ENCODE results near the gene HCN3. TPM values are rescaled to one million over a fixed set of nuclear protein-coding genes. Genes with fewer than 3 reads are reported as not detected.
A peak's percentile ranks its signal among the peaks of the same experiment; 100 is the strongest.

The HCN3 gene
- total RNA-seq, 1 experiment from 2014 or later = 5.4 TPM

DNA sequence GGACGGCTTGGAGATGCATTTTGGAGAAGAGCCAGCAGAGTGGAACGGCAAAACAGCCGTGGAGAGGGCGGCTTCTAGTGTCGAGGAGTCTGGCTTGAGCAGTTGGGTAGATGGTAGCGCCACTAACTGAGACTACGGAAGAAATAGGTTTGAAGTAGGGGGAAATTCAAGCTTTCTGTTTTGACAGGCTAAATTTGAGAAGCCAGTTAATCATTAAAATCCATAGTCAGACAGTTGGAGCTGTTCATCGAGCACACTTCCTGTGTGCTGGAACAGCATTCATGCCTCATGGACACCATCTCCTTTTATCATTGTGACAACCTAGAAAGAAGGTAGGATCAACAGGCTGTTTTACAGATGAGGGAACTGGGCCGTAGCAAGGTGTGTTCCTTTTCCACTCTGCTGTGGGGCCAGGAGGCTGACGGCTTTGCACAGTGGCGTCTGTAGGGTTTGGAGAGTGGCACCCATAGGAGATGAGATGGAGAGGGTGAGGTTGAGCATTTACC, 27.3 kb downstream of the HCN3 start:
- Histone ChIP-seq H3K79me1 (ENCODE audit: insufficient read depth, low read depth, low read length, poor library complexity, severe bottlenecking) (no peaks in the 10 kb centered on the region), H2BK12ac (ENCODE audit: insufficient read length, low read depth, low read length) (no peak overlapping the region), H3K4me2 (ENCODE audit: insufficient read depth, insufficient read length, low read length) (no peak overlapping the region), H3K23ac (ENCODE audit: insufficient read length, low read depth, low read length) (no peak overlapping the region), H3K79me2 (ENCODE audit: insufficient read depth, low read length) (peaks cover 4% of the 10 kb centered on the region; the same call in 1 of the 2 replicates), H4K91ac (ENCODE audit: insufficient read length, low read depth, low read length) (no peak overlapping the region), H3K4me1 (ENCODE audit: insufficient read depth, low read length) (no peaks in the 10 kb centered on the region), H2BK5ac (ENCODE audit: insufficient read length, low read length) (no peak overlapping the region), H3K27ac (ENCODE audit: insufficient read length, low read depth, low read length) (no peak overlapping the region), H3K4ac (ENCODE audit: low read depth, low read length) (no peak overlapping the region), H3K9ac (ENCODE audit: extremely low read depth, insufficient read length, low read length) (no peak overlapping the region), H3K9me3 (ENCODE audit: control insufficient read depth, low read depth, low read length) (no peaks in the 10 kb centered on the region), H4K20me1 (ENCODE audit: control insufficient read depth, insufficient read depth, insufficient read length) (no peaks in the 10 kb centered on the region), H3K18ac (ENCODE audit: insufficient read length, low read depth, low read length) (no peak overlapping the region), H2BK20ac (ENCODE audit: low read depth, low read length, poor library complexity, severe bottlenecking) (no peak overlapping the region), H3K56ac (ENCODE audit: insufficient read length, low read depth, low read length) (no peak overlapping the region), H4K8ac (replicated peaks; ENCODE audit: insufficient read length, low read depth, low read length) (no peak overlapping the region), H2AFZ (ENCODE audit: low read length) (no peak overlapping the region), H2AK5ac (ENCODE audit: insufficient read length, low read length) (no peak overlapping the region), H2BK15ac (ENCODE audit: low read depth, low read length) (no peak overlapping the region), H4K5ac (ENCODE audit: insufficient read length, low read depth, low read length) (no peak overlapping the region), H2BK120ac (ENCODE audit: low read depth, low read length, poor library complexity, severe bottlenecking) (no peak overlapping the region), H3K23me2 (ENCODE audit: insufficient read length, low read depth, low read length, poor library complexity, severe bottlenecking) (peaks cover 4% of the 10 kb centered on the region), H3T11ph (ENCODE audit: low read length) (no peak overlapping the region), H3K14ac (ENCODE audit: insufficient read depth, low read length) (no peak overlapping the region), H3K27me3 (ENCODE audit: insufficient read depth, low read length) (no peaks in the 10 kb centered on the region)
- Mint-ChIP-seq H3K9me3 (no peaks in the 10 kb centered on the region), H3K27ac (peak overlapping the region in 1 of 3 experiments; percentile 24; a peak in 2 of 7 replicates), H3K4me3 (no peak overlapping the region), H3K27me3 (ENCODE audit: low read depth) (no peaks in the 10 kb centered on the region; the same call in 1 of the 2 replicates), H3K4me1 (peaks cover 9 to 12% of the 10 kb centered on the region in 2 experiments), H3K36me3 (ENCODE audit: insufficient read depth in 1 of 3, low read depth in 3 of 3) (no peaks in the 10 kb centered on the region; a peak in 1 of 7 replicates)
- TF ChIP-seq, protein P1, sequence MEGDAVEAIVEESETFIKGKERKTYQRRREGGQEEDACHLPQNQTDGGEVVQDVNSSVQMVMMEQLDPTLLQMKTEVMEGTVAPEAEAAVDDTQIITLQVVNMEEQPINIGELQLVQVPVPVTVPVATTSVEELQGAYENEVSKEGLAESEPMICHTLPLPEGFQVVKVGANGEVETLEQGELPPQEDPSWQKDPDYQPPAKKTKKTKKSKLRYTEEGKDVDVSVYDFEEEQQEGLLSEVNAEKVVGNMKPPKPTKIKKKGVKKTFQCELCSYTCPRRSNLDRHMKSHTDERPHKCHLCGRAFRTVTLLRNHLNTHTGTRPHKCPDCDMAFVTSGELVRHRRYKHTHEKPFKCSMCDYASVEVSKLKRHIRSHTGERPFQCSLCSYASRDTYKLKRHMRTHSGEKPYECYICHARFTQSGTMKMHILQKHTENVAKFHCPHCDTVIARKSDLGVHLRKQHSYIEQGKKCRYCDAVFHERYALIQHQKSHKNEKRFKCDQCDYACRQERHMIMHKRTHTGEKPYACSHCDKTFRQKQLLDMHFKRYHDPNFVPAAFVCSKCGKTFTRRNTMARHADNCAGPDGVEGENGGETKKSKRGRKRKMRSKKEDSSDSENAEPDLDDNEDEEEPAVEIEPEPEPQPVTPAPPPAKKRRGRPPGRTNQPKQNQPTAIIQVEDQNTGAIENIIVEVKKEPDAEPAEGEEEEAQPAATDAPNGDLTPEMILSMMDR (conservative IDR thresholded peaks at IDR 0.05) = no peak
- WGBS (ENCODE audit: extremely low coverage, insufficient read length, low lambda C conversion rate) = no CpG with 5 or more reads among the region's 11 CpGs
- no peak for DNase-seq

Data from H9 (cell line).